GM23338 (cell line): ENCODE data around the gene MYCBP2. TPM values are rescaled to one million over a fixed set of nuclear protein-coding genes. Genes with fewer than 3 reads are reported as not detected.

Experiments
- ATAC-seq: fragments of 200-7000 bp; cut with Tn5 transposase; 3 replicates; pipeline ENCODE4 v1.9.1; 2020
- DNase-seq: peaks from one replicate; pipeline ENCODE4 v3.0.0-alpha.2; 2015; ENCODE audit warnings: low spot score
- H2AFZ ChIP-seq: fragments of 200-600 bp; sonication (generic); 2 replicates; pipeline ENCODE4 v1.8.0; 2016; ENCODE audit warnings: antibody characterized with exemption, mild to moderate bottlenecking, moderate library complexity
- H3F3A ChIP-seq: fragments of 200-600 bp; sonication (generic); replicated peaks from 2 replicates; pipeline ENCODE4 v1.8.0; 2017; ENCODE audit warnings: antibody characterized with exemption, mixed run types, low read depth
- H3K27ac ChIP-seq: fragments of 200-600 bp; sonication (generic); 2 replicates; pipeline ENCODE4 v1.6.1; 2016; ENCODE audit warnings: low read depth
- H3K27me3 ChIP-seq: fragments of 200-600 bp; sonication (generic); 2 replicates; pipeline ENCODE4 v1.8.0; 2016; ENCODE audit warnings: mild to moderate bottlenecking, mixed run types, moderate library complexity; ENCODE audit not compliant: insufficient read depth
- H3K36me3 ChIP-seq: fragments of 200-600 bp; sonication (generic); 2 replicates; pipeline ENCODE4 v1.8.0; 2016; ENCODE audit warnings: mild to moderate bottlenecking; ENCODE audit not compliant: insufficient read depth
- H3K4me1 ChIP-seq: fragments of 200-600 bp; sonication (generic); 2 replicates; pipeline ENCODE4 v1.8.0; 2016; ENCODE audit warnings: mild to moderate bottlenecking, moderate library complexity; ENCODE audit not compliant: insufficient read depth
- H3K4me2 ChIP-seq: fragments of 200-600 bp; sonication (generic); 2 replicates; pipeline ENCODE4 v1.7.1; 2017; ENCODE audit warnings: mixed run types
- H3K4me3 ChIP-seq: fragments of 200-600 bp; sonication (generic); 2 replicates; pipeline ENCODE4 v1.6.1; 2016; ENCODE audit warnings: mixed run types
- H3K79me2 ChIP-seq: fragments of 200-600 bp; sonication (generic); replicated peaks from 2 replicates; pipeline ENCODE4 v1.8.0; 2017; ENCODE audit warnings: mild to moderate bottlenecking; ENCODE audit not compliant: insufficient read depth
- H3K9me2 ChIP-seq: fragments of 200-600 bp; sonication (generic); 2 replicates; pipeline ENCODE4 v1.8.0; 2017; ENCODE audit not compliant: insufficient read depth
- H4K20me1 ChIP-seq: fragments of 200-600 bp; sonication (generic); replicated peaks from 2 replicates; pipeline ENCODE4 v1.8.0; 2017; ENCODE audit warnings: mild to moderate bottlenecking; ENCODE audit not compliant: insufficient read depth
- H3K27ac Mint-ChIP-seq: 2 replicates; pipeline ENCODE4 v1.8.0; 2020; ENCODE audit warnings: inconsistent platforms, mild to moderate bottlenecking, moderate library complexity, mixed read lengths
- H3K27me3 Mint-ChIP-seq: 3 replicates; pipeline ENCODE4 v1.8.0; 2022; ENCODE audit warnings: low read depth, mild to moderate bottlenecking, moderate library complexity, mixed read lengths, inconsistent platforms; ENCODE audit not compliant: insufficient read depth, poor library complexity
- H3K36me3 Mint-ChIP-seq: 3 replicates; pipeline ENCODE4 v1.8.0; 2021; ENCODE audit warnings: low read depth, mild to moderate bottlenecking, inconsistent platforms, moderate library complexity, mixed read lengths
- H3K4me1 Mint-ChIP-seq: 3 replicates; pipeline ENCODE4 v1.8.0; 2020; ENCODE audit warnings: mild to moderate bottlenecking, inconsistent platforms, mixed read lengths
- H3K4me3 Mint-ChIP-seq: 3 replicates; pipeline ENCODE4 v1.8.0; 2021; ENCODE audit warnings: moderate library complexity, mild to moderate bottlenecking, inconsistent platforms, mixed read lengths
- H3K9me3 Mint-ChIP-seq: 3 replicates; pipeline ENCODE4 v1.8.0; 2020; ENCODE audit warnings: moderate library complexity, mild to moderate bottlenecking, inconsistent platforms, mixed read lengths
- CREB1 ChIP-seq: fragments of 250-450 bp; sonication (Bioruptor Pico); IDR thresholded peaks from 2 replicates; pipeline ENCODE4 v1.5.0; 2020; ENCODE audit warnings: low read depth, mild to moderate bottlenecking, moderate library complexity
- CTCF ChIP-seq, 2 experiments: fragments of 200-600 bp in 1 of 2; sonication (generic) in 1 of 2; conservative IDR thresholded peaks; 2 replicates each; pipeline versions ENCODE4 v1.5.1 to v1.6.1; 2016 to 2017; ENCODE audit warnings: antibody characterized with exemption in 2 of 2, low read depth in 2 of 2, mild to moderate bottlenecking in 2 of 2, moderate library complexity in 1 of 2
- EZH2 ChIP-seq: fragments of 200-600 bp; sonication (generic); IDR thresholded peaks from one replicate; pipeline ENCODE4 v1.8.0; 2017; ENCODE audit warnings: antibody characterized with exemption, mild to moderate bottlenecking, low read depth; ENCODE audit not compliant: unreplicated experiment
- EZH2phosphoT487 ChIP-seq: fragments of 200-600 bp; sonication (generic); IDR thresholded peaks from one replicate; pipeline ENCODE4 v1.8.1; 2018; ENCODE audit warnings: antibody characterized with exemption; ENCODE audit not compliant: unreplicated experiment
- JUNB ChIP-seq: IDR thresholded peaks from one replicate; pipeline ENCODE4 v1.6.1; 2016; ENCODE audit warnings: antibody characterized with exemption; ENCODE audit not compliant: unreplicated experiment
- POLR2AphosphoS5 ChIP-seq: IDR thresholded peaks from 2 replicates; pipeline ENCODE4 v1.6.1; 2016; ENCODE audit warnings: antibody characterized with exemption, low read depth
- ZNF114 ChIP-seq: fragments of 250-450 bp; sonication (Bioruptor Pico); IDR thresholded peaks from 2 replicates; pipeline ENCODE4 v1.5.0; 2020; ENCODE audit warnings: mild to moderate bottlenecking, moderate library complexity
- ZNF462 ChIP-seq: fragments of 250-450 bp; sonication (Bioruptor Pico); IDR thresholded peaks from 2 replicates; pipeline ENCODE4 v1.5.0; 2020; ENCODE audit warnings: mild to moderate bottlenecking, moderate library complexity
- polyA plus RNA-seq: library from polyadenylated mRNA; unstranded; fragments of >200 nt; fragmentation: Nextera tagmentation; extraction: Ambion mirVana; gene quantifications from 2 replicates; pipeline ENCODE4 v1.2.1, GENCODE V29; 2016
- total RNA-seq: library from RNA; depleted of rRNA; stranded (reverse); fragments of >200 nt; shearing (Covaris generic); gene quantifications from 2 replicates; pipeline ENCODE4 v1.2.3, GENCODE V29; 2014
- TF ChIP-seq, protein P1 (sequence below): IDR thresholded peaks from 2 replicates; pipeline ENCODE4 v1.6.1; 2016; ENCODE audit warnings: antibody characterized with exemption

Gene MYCBP2
- total and polyA plus RNA-seq, 2 experiments from 2014 or later = 54.6 to 77.2 TPM

DNA sequence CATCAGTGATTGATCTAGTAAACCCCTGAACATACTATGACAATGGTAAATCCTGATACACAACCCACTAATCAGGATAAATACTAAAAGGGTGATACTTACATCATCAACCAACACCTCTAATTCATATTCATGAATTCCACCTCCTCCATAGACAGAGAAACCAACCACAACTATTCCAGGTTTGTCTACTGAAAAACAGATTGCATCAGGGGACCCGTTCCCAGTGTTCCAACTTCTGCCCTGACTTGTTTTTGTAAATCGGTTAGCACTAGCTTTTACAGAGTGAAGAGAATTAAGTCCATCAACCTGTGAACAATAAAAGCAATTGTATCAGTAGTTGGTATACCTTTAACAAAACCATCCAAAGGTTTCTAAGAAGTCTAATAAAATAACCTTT is 149.2 kb downstream of the MYCBP2 start (continued):
- TF ChIP-seq, protein P1, sequence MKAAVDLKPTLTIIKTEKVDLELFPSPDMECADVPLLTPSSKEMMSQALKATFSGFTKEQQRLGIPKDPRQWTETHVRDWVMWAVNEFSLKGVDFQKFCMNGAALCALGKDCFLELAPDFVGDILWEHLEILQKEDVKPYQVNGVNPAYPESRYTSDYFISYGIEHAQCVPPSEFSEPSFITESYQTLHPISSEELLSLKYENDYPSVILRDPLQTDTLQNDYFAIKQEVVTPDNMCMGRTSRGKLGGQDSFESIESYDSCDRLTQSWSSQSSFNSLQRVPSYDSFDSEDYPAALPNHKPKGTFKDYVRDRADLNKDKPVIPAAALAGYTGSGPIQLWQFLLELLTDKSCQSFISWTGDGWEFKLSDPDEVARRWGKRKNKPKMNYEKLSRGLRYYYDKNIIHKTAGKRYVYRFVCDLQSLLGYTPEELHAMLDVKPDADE = no peak
- no peak for TF ChIP-seq ZNF114 (CRISPR knock-in tag)

- ATAC-seq (no peak), DNase-seq (no peak)
- H3K4me1 Mint-ChIP-seq = no peaks in the 10 kb centered on the region
- no peak overlapping the region for H3K27ac ChIP-seq
- H4K20me1 ChIP-seq = no peaks in the 10 kb centered on the region; the same call in 1 of the 2 replicates
- H3K27ac Mint-ChIP-seq = no peak overlapping the region
- no peak overlapping the region for H3K4me3 ChIP-seq
- H3K36me3 Mint-ChIP-seq = peaks cover 14% of the 10 kb centered on the region; the same call in 2 of the 3 replicates
- no peaks in the 10 kb centered on the region for H3K9me3 Mint-ChIP-seq
- H2AFZ ChIP-seq = no peak overlapping the region
- H3K79me2 ChIP-seq = no peaks in the 10 kb centered on the region
- no peak for TF ChIP-seq EZH2phosphoT487
- no peak for TF ChIP-seq CTCF (conservative IDR thresholded peaks at IDR 0.05; ENCODE audit: low read depth in 2 of 2)
- TF ChIP-seq POLR2AphosphoS5 = no peak
- no peak for TF ChIP-seq JUNB
- TF ChIP-seq CREB1 (CRISPR knock-in tag) = no peak
- TF ChIP-seq ZNF462 (CRISPR knock-in tag) = no peak
- TF ChIP-seq EZH2 = no peak
- H3K36me3 ChIP-seq = peaks cover 12% of the 10 kb centered on the region; the same call in 1 of the 2 replicates
- H3K4me3 Mint-ChIP-seq = no peak overlapping the region
- no peaks in the 10 kb centered on the region for H3F3A ChIP-seq
- no peak overlapping the region for H3K4me2 ChIP-seq
- no peaks in the 10 kb centered on the region for H3K27me3 ChIP-seq
- H3K27me3 Mint-ChIP-seq = no peaks in the 10 kb centered on the region
- no peaks in the 10 kb centered on the region for H3K4me1 ChIP-seq
- H3K9me2 ChIP-seq = no peaks in the 10 kb centered on the region
Measured at GRCh38 chr13:77176350-77176749, 150.5 kb downstream of the MYCBP2 start.
